ACHN (cell line): ENCODE data around the gene ADAM11.

ENCODE experiments used
- DNase-seq: peaks from one replicate; pipeline ENCODE4 v3.0.0-alpha.2; 2015
- in situ Hi-C: cut with HindIII; loops from 2 replicates; pipeline ENCODE4 v1.10.0; 2017; ENCODE audit warnings: low sequenced_read_pairs, low pct_ligation_motif_present, low pct_unique_long_range_greater_than_20kb

Gene ADAM11

GRCh38 chr17:44782326-44782850 is 23.6 kb downstream of the ADAM11 start:
- in situ Hi-C loops: no loop called here
- DNase-seq: no peak

DNA sequence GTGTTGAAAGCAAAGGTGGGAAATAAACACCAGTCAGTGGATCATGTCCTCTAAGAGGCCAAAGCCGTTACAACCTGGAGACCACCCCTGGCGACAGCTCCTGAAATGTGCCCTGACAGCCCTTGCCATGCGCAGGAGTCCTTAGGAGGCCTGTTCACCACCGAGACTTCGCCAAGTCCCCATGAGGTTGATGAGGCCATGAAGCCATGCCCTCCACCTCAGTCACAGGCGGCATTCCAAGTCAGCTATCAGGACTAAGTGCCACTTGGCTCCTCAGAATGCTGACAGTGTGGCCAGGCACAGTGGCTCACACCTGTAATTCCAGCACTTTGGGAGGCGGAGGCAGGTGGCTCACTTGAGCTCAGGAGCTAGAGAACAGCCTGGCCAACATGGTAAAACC is 27.1 kb downstream of the ADAM11 start:
- in situ Hi-C loops: no loop called here
- DNase-seq: no peak

DNA sequence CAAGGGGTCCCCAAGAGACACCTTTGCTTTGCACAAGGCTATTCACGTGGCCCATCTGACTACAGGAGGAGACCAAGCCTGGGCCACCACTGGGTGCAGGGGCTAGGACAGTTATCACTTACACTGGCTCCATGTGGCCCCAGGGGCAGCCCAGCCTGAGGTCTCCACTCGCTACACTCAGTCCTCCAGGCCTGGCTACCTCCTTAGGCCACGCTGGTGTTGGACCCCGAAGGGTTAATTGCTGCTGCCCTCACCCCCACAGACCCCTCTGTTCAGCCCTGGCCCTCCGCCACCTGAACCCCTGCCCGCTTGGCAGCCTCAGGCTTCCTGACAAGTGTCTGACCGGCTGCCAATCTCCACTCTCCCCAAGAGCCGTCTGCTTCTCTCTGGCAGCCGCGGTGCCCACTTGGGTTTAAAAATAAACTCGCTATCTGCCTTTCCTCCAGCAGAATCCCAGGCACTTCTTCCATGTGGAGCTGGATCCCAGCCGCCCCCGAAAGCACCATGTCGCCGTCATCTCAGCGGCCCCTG is 27.8 kb downstream of the ADAM11 start:
- in situ Hi-C loops: no loop called here
- DNase-seq: no peak

DNA sequence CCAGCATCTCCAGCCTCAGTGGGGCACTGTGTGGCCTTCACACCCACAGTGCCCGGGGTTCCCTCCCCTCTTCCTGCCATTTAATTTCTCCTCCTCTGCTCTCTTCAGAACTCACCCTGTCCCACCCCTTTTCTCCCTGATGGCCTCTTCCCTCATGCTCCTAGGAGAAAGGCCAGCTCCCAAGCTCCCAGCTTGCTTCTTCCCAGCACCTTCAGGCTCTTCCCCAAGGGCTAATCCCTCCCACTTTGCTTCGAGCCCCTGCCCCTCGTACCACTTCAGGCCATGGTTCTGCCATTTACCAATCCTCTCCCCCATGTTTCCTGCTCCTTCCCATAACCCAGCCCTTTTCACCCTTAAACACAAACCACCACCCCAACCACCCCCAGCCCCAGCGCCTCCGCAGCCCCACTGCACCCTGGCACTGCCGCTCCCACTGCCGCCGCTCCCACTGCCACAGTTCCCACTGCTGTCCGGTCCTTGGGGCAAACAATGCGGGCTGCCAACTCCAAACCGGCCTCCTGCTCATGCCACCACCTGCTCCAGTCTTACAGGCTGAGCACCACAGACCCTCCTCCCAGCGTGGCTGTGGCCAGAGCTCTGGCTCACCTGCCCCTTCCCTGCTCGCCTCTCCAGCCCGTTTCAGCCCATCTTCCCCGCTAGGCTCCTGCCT is 28.6 kb downstream of the ADAM11 start:
- in situ Hi-C loops: no loop called here
- DNase-seq: no peak

GRCh38 chr17:44788139-44788538 is 29.4 kb downstream of the ADAM11 start:
- in situ Hi-C loops: no loop called here
- DNase-seq: no peak

GRCh38 chr17:44792276-44792675 is 33.5 kb downstream of the ADAM11 start:
- peak; percentile 42 for DNase-seq
- in situ Hi-C loops: no loop called here

DNA sequence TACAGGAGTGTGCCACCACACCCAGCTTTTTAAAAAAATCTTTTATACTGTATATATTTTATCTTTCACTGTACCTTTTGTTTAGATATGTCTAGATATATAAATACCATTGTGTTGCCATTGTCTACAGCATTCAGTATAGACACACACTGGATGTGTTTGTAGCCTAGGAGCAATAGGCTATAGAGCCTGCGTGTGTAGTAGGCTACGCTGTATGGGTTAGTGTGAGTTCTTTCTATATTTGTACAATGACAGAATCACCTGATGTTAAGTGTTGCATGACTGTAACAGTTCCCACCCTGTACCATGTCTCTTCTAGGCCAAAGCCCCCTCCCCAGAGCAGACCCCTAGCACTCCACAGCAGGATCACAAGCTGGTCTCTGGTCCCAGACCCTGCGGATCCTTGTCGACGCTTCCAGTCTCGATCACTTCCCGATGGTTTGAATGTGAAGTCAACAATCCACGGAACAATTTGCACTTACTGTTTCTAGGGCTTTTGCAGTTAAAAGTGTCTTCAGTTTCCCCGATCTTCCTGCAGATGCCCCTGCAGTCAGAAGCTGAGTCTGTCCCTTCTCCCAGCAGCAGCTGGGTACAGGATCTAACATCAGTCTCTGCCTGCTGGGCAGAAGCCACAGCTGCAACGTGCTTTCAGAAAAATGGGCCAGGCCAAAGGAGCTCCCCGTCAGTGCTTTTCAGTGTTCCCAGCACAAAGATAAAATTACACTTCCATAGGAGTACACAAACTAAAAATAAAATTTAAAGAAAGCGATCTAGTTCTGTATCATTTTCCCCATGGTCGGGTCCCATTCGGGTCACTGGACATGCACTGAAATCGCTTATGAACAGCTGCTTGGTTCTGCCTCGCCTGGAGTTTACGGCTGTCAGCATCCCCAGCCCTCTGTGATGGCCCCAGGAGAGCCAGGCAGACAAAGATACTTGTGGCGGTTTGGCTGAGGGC is 35.4 kb downstream of the ADAM11 start:
- DNase-seq: no peak
- in situ Hi-C loops: no loop called here

GRCh38 chr17:44794851-44795413 is 36.1 kb downstream of the ADAM11 start:
- peak; percentile 82 for DNase-seq
- in situ Hi-C loops: no loop called here

DNA sequence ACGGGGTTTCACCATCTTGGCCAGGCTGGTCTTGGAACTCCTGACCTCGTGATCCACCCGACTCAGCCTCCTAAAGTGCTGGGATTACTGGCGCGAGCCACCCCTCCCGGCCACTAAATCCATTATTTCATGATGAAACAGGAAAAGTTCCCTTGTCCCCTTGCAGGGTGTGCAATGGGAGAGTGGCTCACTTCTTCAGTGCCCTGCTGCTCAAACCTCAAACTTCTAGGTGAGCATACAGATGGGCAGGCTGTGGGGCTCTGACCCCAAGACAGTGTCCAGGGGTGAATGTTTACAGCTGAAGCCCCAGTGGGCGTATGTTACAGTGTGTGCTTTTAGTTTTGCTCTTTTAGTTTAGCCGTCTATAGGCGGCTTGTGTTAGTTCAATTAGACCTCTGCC is 36.6 kb downstream of the ADAM11 start:
- in situ Hi-C loops: no loop called here
- DNase-seq: no peak

DNA sequence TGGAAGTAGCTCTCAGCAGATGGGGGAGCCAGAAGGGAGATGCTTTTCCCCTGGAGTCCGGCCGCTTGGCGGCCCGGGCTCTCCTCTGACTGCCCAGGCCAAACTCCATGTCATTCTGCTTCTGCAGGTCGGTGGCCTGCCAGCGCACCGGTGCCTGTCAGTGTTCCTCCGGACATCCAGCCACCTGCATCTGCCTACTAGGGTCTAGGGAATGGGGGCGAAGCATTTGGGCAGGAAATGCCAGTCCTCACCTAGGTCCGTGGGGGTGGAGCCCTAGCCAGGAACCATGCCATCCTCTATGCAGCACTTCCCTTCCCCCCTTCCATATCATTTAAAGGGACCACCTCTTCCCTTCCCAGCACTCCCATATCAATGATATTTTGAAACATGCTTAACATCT is 37.1 kb downstream of the ADAM11 start:
- no peak for DNase-seq
- in situ Hi-C loops: no loop called here

DNA sequence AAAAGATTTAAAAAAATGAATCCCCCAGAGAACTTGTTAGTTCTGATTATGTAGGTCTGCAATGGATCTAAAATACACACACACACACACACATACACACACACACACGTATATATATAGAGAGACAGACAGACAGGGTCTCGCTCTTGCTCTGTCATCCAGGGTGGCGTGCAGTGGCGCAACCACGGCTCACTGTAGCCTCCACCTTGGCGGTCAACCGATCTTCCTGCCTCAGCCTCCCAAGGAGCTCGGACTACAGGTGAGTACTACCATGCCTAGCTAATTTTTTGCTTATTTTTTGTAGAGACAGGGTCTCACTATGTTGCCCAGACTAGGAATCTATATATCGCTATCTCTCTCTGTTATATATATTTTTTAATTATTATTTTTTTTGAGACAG is 37.9 kb downstream of the ADAM11 start:
- DNase-seq: no peak
- in situ Hi-C loops: no loop called here

- no peak for DNase-seq
- in situ Hi-C loops: no loop called here
Observed at GRCh38 chr17:44797802-44798201, 39.0 kb downstream of the ADAM11 start.

- in situ Hi-C loops: no loop called here
- no peak for DNase-seq
Observed at GRCh38 chr17:44798356-44798755, 39.6 kb downstream of the ADAM11 start.

GRCh38 chr17:44801880-44802279 is 43.1 kb downstream of the ADAM11 start:
- no peak for DNase-seq
- in situ Hi-C loops: no loop called here

DNA sequence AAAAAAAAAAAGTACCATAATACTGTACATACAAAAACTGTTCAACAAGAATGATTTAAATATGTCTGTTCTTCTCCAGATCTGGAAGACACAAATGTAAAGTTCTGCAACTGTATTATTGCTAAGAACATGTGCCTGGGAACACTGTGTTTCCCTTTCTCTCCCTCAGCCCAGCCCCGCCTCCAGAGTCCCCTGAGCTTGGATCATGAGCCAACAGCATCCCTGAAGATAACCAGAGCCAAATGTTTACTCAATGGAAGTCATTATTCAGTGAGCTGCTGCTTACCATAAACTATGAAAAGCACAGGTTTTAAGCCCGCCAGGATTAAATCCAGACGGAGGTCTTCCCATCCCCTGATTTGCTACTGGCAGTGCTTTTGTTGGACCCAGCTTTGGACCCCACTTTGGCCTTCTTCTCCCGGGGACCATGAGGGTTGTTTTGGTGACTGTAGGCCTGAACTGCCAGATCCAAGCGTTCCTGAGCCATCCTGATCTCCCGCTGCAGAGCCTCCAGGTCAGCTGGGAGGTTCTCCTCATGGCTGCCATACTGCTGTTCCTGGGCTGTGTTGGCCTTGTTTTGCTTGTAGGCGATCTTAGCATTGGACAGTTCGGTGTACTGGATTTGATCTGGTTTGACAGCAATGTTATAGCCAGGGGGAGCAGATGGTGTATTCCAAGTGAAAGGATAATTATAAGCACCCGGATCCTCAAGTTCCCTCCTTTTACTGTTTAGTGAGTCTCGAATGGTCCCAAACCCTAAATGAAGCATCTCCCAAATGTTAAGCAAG is 45.7 kb downstream of the ADAM11 start:
- no peak for DNase-seq
- in situ Hi-C loops: no loop called here

DNA sequence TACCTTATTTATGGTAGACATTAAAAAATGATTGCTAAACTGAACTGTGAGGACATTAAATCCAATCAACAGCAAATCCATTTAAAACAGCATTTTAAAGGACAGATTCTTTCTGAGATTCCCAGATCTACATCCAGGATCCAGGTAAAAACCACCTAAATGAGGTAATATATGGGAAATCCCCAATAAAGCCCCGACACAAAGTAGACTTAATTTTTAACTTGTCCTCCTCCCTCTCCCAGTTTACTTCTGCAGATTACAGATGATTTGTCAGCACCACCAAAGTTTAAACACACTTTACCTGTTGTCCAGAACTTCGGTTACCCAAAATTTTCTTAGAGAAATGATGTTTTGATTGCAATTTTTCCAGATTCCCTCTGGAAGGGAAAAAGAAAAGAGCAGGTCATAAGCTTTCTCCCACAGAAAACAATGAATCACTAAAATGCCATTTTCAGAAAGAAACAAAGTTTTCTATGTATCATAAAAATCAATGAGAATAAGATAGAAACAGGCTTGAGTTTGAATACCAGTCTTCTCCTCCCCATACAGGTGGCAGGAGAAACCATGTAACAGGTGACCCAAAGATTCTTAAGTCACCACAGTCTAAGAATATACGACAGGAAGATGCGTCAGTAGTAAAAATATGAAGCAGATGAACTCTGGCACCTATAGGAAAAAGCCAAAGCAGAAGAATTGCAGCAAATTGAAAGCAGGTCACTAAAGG is 48.5 kb downstream of the ADAM11 start:
- no peak for DNase-seq
- in situ Hi-C loops: no loop called here

- in situ Hi-C loops: no loop called here
- no peak for DNase-seq
Observed at GRCh38 chr17:44807817-44808155, 49.0 kb downstream of the ADAM11 start.

DNA sequence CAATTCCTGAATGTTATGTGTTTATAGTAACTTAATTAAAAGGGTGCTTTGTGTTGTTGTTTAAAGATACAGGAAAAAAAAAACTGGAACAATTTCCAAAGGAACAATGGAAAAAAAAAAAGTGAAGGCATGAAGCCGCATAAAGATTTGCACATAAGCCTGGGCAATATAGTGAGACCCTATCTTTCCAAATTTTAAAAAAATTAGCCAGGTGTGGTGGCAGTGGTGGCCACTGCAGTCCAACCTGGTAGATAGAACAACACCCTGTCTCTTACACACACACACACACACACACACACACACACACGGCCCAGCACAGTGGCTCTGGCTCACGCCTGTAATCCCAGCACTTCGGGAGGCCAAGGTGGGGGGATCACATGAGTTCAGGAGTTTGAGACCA is 49.4 kb downstream of the ADAM11 start:
- DNase-seq: no peak
- in situ Hi-C loops: no loop called here
